H1 (cell line): ENCODE results near the gene BCAS1. TPM values are rescaled to one million over a fixed set of nuclear protein-coding genes. Genes with fewer than 3 reads are reported as not detected.

ENCODE experiments used
- CTCF ChIA-PET: fragments of 300-600 bp; sonication (Branson Sonifier 250); formaldehyde crosslinking; loops from one replicate; lab custom pipeline; 2021; ENCODE audit not compliant: partially characterized antibody; lab: Charles Lee
- POLR2A ChIA-PET: fragments of 300-600 bp; sonication (Branson Sonifier 250); formaldehyde crosslinking; loops from one replicate; lab custom pipeline; 2021; ENCODE audit warnings: inconsistent platforms; ENCODE audit not compliant: partially characterized antibody; lab: Charles Lee
- DNase-seq, 2 experiments: peaks; one replicate each; pipeline versions ENCODE4 v3.0.0 to v3.0.0-alpha.2; 2010 to 2022; ENCODE audit warnings: low spot score in 2 of 2, low read depth in 1 of 2, mixed read lengths in 1 of 2
- FAIRE-seq: peaks from 2 replicates; lab custom pipeline; 2011; peaks lifted over from hg19 to GRCh38; lab: Jason Lieb, UNC
- H2AFZ ChIP-seq: 2 replicates; pipeline ENCODE4 v1.8.1; 2012; ENCODE audit warnings: low read length, inconsistent platforms
- H2AK5ac ChIP-seq: 2 replicates; pipeline ENCODE4 v1.6.1; 2013; ENCODE audit warnings: low read depth, low read length
- H2BK120ac ChIP-seq: replicated peaks from 2 replicates; pipeline ENCODE3; 2013; ENCODE audit warnings: low read depth, low read length, inconsistent platforms
- H2BK12ac ChIP-seq: 2 replicates; pipeline ENCODE4 v1.6.1; 2013; ENCODE audit warnings: low read depth, low read length
- H2BK15ac ChIP-seq: 2 replicates; pipeline ENCODE4 v1.6.1; 2013; ENCODE audit warnings: low read length
- H2BK20ac ChIP-seq: 2 replicates; pipeline ENCODE4 v1.6.1; 2013; ENCODE audit warnings: low read length
- H2BK5ac ChIP-seq: 2 replicates; pipeline ENCODE4 v1.6.1; 2013; ENCODE audit warnings: low read depth, low read length
- H3K14ac ChIP-seq: 2 replicates; pipeline ENCODE4 v1.6.1; 2013; ENCODE audit warnings: inconsistent platforms; ENCODE audit not compliant: insufficient read length
- H3K18ac ChIP-seq: 2 replicates; pipeline ENCODE4 v1.6.1; 2013; ENCODE audit warnings: low read length; ENCODE audit errors: extremely low read depth
- H3K23ac ChIP-seq: 2 replicates; pipeline ENCODE4 v1.6.1; 2013; ENCODE audit warnings: inconsistent platforms; ENCODE audit not compliant: insufficient read length
- H3K23me2 ChIP-seq: 2 replicates; pipeline ENCODE4 v1.6.1; 2013; ENCODE audit warnings: low read depth, low read length
- H3K27ac ChIP-seq: 2 replicates; pipeline ENCODE4 v1.6.1; 2011; ENCODE audit warnings: low read depth, low read length, inconsistent platforms
- H3K27me3 ChIP-seq, 4 experiments: replicated peaks in 1 of 4; 1 replicate in 1 of 4; 2 replicates in 3 of 4; pipeline versions ENCODE4 v1.6.1 to v1.8.1; 2011 to 2013; ENCODE audit warnings: low read length in 3 of 4, mild to moderate bottlenecking in 3 of 4, inconsistent platforms in 2 of 4, mixed read lengths in 2 of 4, moderate library complexity in 1 of 4; ENCODE audit not compliant: control insufficient read depth in 3 of 4, insufficient read depth in 3 of 4; ENCODE audit errors: extremely low read depth in 1 of 4
- H3K36me3 ChIP-seq, 4 experiments: 2 replicates each; pipeline versions ENCODE4 v1.6.1 to v1.8.1; 2011 to 2013; ENCODE audit warnings: mild to moderate bottlenecking in 4 of 4, low read length in 3 of 4, moderate library complexity in 2 of 4, control low read depth in 1 of 4, inconsistent platforms in 1 of 4; ENCODE audit not compliant: insufficient read depth in 4 of 4, control insufficient read depth in 2 of 4
- H3K4ac ChIP-seq: replicated peaks from 2 replicates; pipeline ENCODE3; 2013; ENCODE audit warnings: low read length, low read depth, mixed read lengths, inconsistent platforms; ENCODE audit not compliant: insufficient read length
- H3K4me1 ChIP-seq, 4 experiments: replicated peaks in 1 of 4; 1 replicate in 1 of 4; 2 replicates in 3 of 4; pipeline versions ENCODE4 v1.6.1 to v1.8.1; 2011 to 2013; ENCODE audit warnings: low read length in 3 of 4, inconsistent platforms in 2 of 4, mixed read lengths in 1 of 4; ENCODE audit not compliant: insufficient read depth in 4 of 4, control insufficient read depth in 3 of 4
- H3K4me2 ChIP-seq, 2 experiments: 2 replicates each; pipeline versions ENCODE4 v1.6.1 to v1.8.1; 2011 to 2013; ENCODE audit warnings: low read depth in 2 of 2, low read length in 2 of 2, control low read depth in 1 of 2, inconsistent platforms in 1 of 2, mild to moderate bottlenecking in 1 of 2; ENCODE audit not compliant: insufficient read depth in 1 of 2
- H3K4me3 ChIP-seq, 4 experiments: fragments of 200-600, 300-600 bp in 1 of 4; sonication (generic), shearing (Covaris generic), sonication (Bioruptor Twin) in 1 of 4; 2 replicates each; pipeline versions ENCODE4 v1.5.1 to v1.8.1; 2011 to 2016; ENCODE audit warnings: low read length in 4 of 4, low read depth in 3 of 4, control low read depth in 2 of 4, inconsistent platforms in 2 of 4, mild to moderate bottlenecking in 2 of 4, mixed read lengths in 1 of 4, moderate library complexity in 1 of 4; ENCODE audit not compliant: insufficient read depth in 2 of 4; ENCODE audit errors: extremely low read depth in 1 of 4
- H3K56ac ChIP-seq: replicated peaks from 2 replicates; pipeline ENCODE3; 2013; ENCODE audit warnings: low read depth, mild to moderate bottlenecking, mixed read lengths, low read length, inconsistent platforms; ENCODE audit not compliant: insufficient read length
- H3K79me1 ChIP-seq: 2 replicates; pipeline ENCODE4 v1.6.1; 2013; ENCODE audit warnings: low read depth, low read length, control low read depth
- H3K79me2 ChIP-seq, 2 experiments: 2 replicates each; pipeline versions ENCODE4 v1.6.1 to v1.8.1; 2012 to 2013; ENCODE audit warnings: low read length in 2 of 2, mild to moderate bottlenecking in 2 of 2, inconsistent platforms in 1 of 2; ENCODE audit not compliant: insufficient read depth in 2 of 2, control insufficient read depth in 1 of 2
- H3K9ac ChIP-seq, 4 experiments: replicated peaks in 1 of 4; 1 replicate in 1 of 4; 2 replicates in 3 of 4; pipeline versions ENCODE4 v1.6.1 to v1.8.1; 2011 to 2013; ENCODE audit warnings: low read depth in 3 of 4, low read length in 3 of 4, control low read depth in 2 of 4, mild to moderate bottlenecking in 2 of 4, moderate library complexity in 2 of 4, inconsistent platforms in 1 of 4; ENCODE audit errors: extremely low read depth in 1 of 4
- H3K9me3 ChIP-seq, 2 experiments: 2 replicates each; pipeline versions ENCODE4 v1.6.1 to v1.8.1; 2012 to 2013; ENCODE audit warnings: mild to moderate bottlenecking in 2 of 2, moderate library complexity in 2 of 2, control low read depth in 1 of 2, inconsistent platforms in 1 of 2, low read depth in 1 of 2, low read length in 1 of 2, mixed read lengths in 1 of 2; ENCODE audit not compliant: insufficient read depth in 2 of 2
- H4K20me1 ChIP-seq, 2 experiments: replicated peaks in 1 of 2; 2 replicates each; pipeline versions ENCODE3 to v1.8.1; 2011 to 2013; ENCODE audit warnings: inconsistent platforms in 2 of 2, low read length in 2 of 2, mild to moderate bottlenecking in 1 of 2; ENCODE audit not compliant: insufficient read depth in 2 of 2, control insufficient read depth in 1 of 2
- H4K5ac ChIP-seq: 2 replicates; pipeline ENCODE4 v1.6.1; 2013; ENCODE audit warnings: low read length, low read depth, mixed read lengths, inconsistent platforms; ENCODE audit not compliant: insufficient read length
- H4K8ac ChIP-seq: 2 replicates; pipeline ENCODE4 v1.8.0; 2013; ENCODE audit warnings: mild to moderate bottlenecking, moderate library complexity, low read length, inconsistent platforms; ENCODE audit not compliant: insufficient read depth; ENCODE audit errors: extremely low read depth
- H4K91ac ChIP-seq: replicated peaks from 2 replicates; pipeline ENCODE3; 2013; ENCODE audit warnings: low read length, mixed read lengths, inconsistent platforms; ENCODE audit not compliant: insufficient read length
- ATF3 ChIP-seq: IDR thresholded peaks from 2 replicates; pipeline ENCODE4 v1.6.1; 2011; ENCODE audit warnings: low read depth, mild to moderate bottlenecking, low read length; ENCODE audit not compliant: insufficient read depth
- CEBPB ChIP-seq: IDR thresholded peaks from 2 replicates; pipeline ENCODE4 v1.6.1; 2012; ENCODE audit warnings: low read depth, low read length
- FOSL1 ChIP-seq: IDR thresholded peaks from 2 replicates; pipeline ENCODE4 v1.6.1; 2011; ENCODE audit warnings: mild to moderate bottlenecking, low read depth, low read length, moderate library complexity; ENCODE audit not compliant: insufficient read depth
- KDM4A ChIP-seq: IDR thresholded peaks from one replicate; pipeline ENCODE4 v1.7.1; 2012; ENCODE audit warnings: low read depth, mild to moderate bottlenecking, moderate library complexity, low read length, inconsistent platforms; ENCODE audit not compliant: severe bottlenecking
- RBBP5 ChIP-seq: IDR thresholded peaks from 2 replicates; pipeline ENCODE4 v1.7.1; 2012; ENCODE audit warnings: low read depth, mild to moderate bottlenecking, inconsistent platforms, low read length, moderate library complexity, borderline replicate concordance
- WGBS, 2 experiments: shearing (Covaris generic) in 1 of 2; methylation state at CpG; one replicate each; pipeline versions ENCODE4 v1.1.6 to v1.1.7; 2013 to 2015; ENCODE audit warnings: low lambda C conversion rate in 2 of 2, mixed read lengths in 2 of 2, inconsistent platforms in 1 of 2, low coverage in 1 of 2, missing lambda C conversion rate in 1 of 2; ENCODE audit not compliant: insufficient replicate concordance in 2 of 2, insufficient coverage in 1 of 2, insufficient read length in 1 of 2; ENCODE audit errors: extremely low coverage in 1 of 2, missing lambda C conversion rate in 1 of 2; 5-methylcytosine and 5-hydroxymethylcytosine counted together
- polyA plus RNA-seq, 7 experiments: library from polyadenylated mRNA; depleted of rRNA in 3 of 7; stranded (reverse) in 5 of 7; unstranded in 2 of 7; fragments of >200 nt in 5 of 7; fragments of 200-250 nt in 2 of 7; gene quantifications; 1 replicate in 5 of 7; 2 replicates in 1 of 7; 4 replicates in 1 of 7; pipeline versions ENCODE4 v1.2.1 to v1.2.3, GENCODE V29; 2011 to 2013; ENCODE audit warnings: missing spikeins in 2 of 7, mixed read lengths in 2 of 7
- total RNA-seq: library from RNA; stranded (reverse); fragmentation: NEBNext Ultra II Directional; extraction: Animal tissue kit (Norgen Biotek cat#: 25700); gene quantifications from 2 replicates; pipeline ENCODE4 v1.2.1, GENCODE V29; 2021

BCAS1 gene
- total and polyA plus RNA-seq, 2 of the 8 experiments (the other 6 are each of a cell fraction or from before 2014, with no cell fraction given) = 0.06 to 0.19 TPM

GRCh38 chr20:54118220-54119001 is 48.0 kb upstream of the BCAS1 start:
- no peak overlapping the region for H3K4ac ChIP-seq
- H3K56ac ChIP-seq = no peak overlapping the region
- no peak overlapping the region for H4K8ac ChIP-seq
- no peaks in the 10 kb centered on the region for H3K9me3 ChIP-seq
- H3K4me2 ChIP-seq = no peak overlapping the region
- H3K79me2 ChIP-seq = no peaks in the 10 kb centered on the region
- CTCF ChIA-PET = interaction anchor here (0.6 to 4.9 kb wide), 5 partner anchors 9 to 83 kb away, joined by 3 to 30 read pairs (median 3); no protein-coding TSS in a partner anchor
- H2BK120ac ChIP-seq = no peak overlapping the region
- H3K4me3 ChIP-seq = no peak overlapping the region
- no peaks in the 10 kb centered on the region for H4K20me1 ChIP-seq
- no peaks in the 10 kb centered on the region; the same call in 1 of the 2 replicates for H3K23me2 ChIP-seq
- POLR2A ChIA-PET = no interaction called here
- no peak overlapping the region for H3K23ac ChIP-seq
- no peak overlapping the region for H2BK5ac ChIP-seq
- H4K5ac ChIP-seq = no peak overlapping the region
- H2BK15ac ChIP-seq = no peak overlapping the region
- no peak overlapping the region for H3K14ac ChIP-seq
- H3K36me3 ChIP-seq = no peaks in the 10 kb centered on the region
- WGBS, 2 experiments = 81% methylated on average over 9 of the region's 9 CpGs; no CpG with 5 or more reads in 1 of the 2 experiments
- no peak overlapping the region for H2AFZ ChIP-seq
- no peaks in the 10 kb centered on the region for H3K79me1 ChIP-seq
- no peak overlapping the region for H4K91ac ChIP-seq
- H2BK12ac ChIP-seq = no peak overlapping the region
- no peak overlapping the region for H2BK20ac ChIP-seq
- H3K27ac ChIP-seq = no peak overlapping the region
- TF ChIP-seq CEBPB (no peak), FOSL1 (no peak), RBBP5 (no peak), ATF3 (no peak), KDM4A (no peak)
- DNase-seq (no peak), FAIRE-seq (no peak)
- H3K27me3 ChIP-seq = no peaks in the 10 kb centered on the region
- H3K4me1 ChIP-seq = peaks cover 0 to 3% (median 0%) of the 10 kb centered on the region in 4 experiments; a peak in 2 of 7 replicates
- no peak overlapping the region for H2AK5ac ChIP-seq
- no peak overlapping the region for H3K18ac ChIP-seq
- no peak overlapping the region for H3K9ac ChIP-seq
